Heart left ventricle (tissue), 13 donors: ENCODE data around the gene DMBT1.

Source experiments
- POLR2A ChIP-seq, 2 donors: fragments of 450-650 bp; IDR thresholded peaks; one replicate each; pipeline ENCODE4 v1.6.1; 2017; ENCODE audit warnings: antibody characterized with exemption in 2 of 2, mild to moderate bottlenecking in 2 of 2, moderate library complexity in 2 of 2
- TF ChIP-seq, protein P1 (sequence below), 12 donors: fragments of 200-600 bp; sonication (generic) in 4 of 12; IDR thresholded peaks; one replicate each; pipeline versions ENCODE4 v1.5.0 to v1.8.0; 2018 to 2022; ENCODE audit warnings: antibody characterized with exemption in 12 of 12, mild to moderate bottlenecking in 5 of 12
- donor health status: ischemic (EF 13 %, LVEDD 7.1; RV severe dilation, severe dysfunction).
- donor health status: DM: no; HTN: yes; CAD: no.
- donor health status: DM: no; HTN: no; CAD: no.
- donor health status: ischemic (EF 25% LVEDD 6.9; RV normal size, moderate dysfunction).
- donor health status: ischemic (EF 25% LVEDD 5.7; RV mildly dilated, moderate dysfunction).
- donor health status: ischemic (EF 35%, LVEDD 5.7; RV mildly dilated, moderate dysfunction).
- donor health status: nonischemic (EF 11% LVEDD 7.7; RV severe dilation, severe dysfunction).
- donor health status: DM: yes; HTN: yes; CAD: no.
- donor health status: PGD.
- donor health status: ischemic (EF 29% LVEDD 5.4; RV normal size, mild dysfunction).
- donor health status: nonischemic (EF 23%, LVEDD 6.1; RV moderate dilation, normal function).

DNA sequence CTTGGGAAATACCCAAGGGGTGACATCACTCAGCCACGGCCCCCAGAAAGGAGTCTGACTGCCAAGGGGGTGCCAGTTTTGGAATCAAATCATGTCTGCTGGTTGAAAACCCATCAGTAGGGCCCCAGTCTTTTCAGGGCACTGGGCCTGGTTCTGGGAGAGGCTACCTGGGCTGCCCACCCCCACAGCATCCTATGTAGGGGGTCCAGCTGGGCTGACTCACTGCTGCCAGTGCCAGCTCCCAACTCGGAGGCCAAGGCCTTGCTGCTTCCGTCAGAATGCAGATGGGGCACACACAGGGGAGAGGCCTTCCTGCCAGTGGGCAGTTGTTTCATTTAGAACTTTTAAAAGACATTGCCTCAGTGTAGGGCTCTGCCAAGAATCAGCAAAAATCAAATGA, 39.5 kb upstream of the DMBT1 start:
- TF ChIP-seq, protein P1, sequence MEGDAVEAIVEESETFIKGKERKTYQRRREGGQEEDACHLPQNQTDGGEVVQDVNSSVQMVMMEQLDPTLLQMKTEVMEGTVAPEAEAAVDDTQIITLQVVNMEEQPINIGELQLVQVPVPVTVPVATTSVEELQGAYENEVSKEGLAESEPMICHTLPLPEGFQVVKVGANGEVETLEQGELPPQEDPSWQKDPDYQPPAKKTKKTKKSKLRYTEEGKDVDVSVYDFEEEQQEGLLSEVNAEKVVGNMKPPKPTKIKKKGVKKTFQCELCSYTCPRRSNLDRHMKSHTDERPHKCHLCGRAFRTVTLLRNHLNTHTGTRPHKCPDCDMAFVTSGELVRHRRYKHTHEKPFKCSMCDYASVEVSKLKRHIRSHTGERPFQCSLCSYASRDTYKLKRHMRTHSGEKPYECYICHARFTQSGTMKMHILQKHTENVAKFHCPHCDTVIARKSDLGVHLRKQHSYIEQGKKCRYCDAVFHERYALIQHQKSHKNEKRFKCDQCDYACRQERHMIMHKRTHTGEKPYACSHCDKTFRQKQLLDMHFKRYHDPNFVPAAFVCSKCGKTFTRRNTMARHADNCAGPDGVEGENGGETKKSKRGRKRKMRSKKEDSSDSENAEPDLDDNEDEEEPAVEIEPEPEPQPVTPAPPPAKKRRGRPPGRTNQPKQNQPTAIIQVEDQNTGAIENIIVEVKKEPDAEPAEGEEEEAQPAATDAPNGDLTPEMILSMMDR (IDR thresholded peaks at IDR 0.05): no peak
- TF ChIP-seq POLR2A (IDR thresholded peaks at IDR 0.05): no peak
